Kidney epithelial cell (primary cell): ENCODE data around the gene PRKG1. TPM values are rescaled to one million over a fixed set of nuclear protein-coding genes. Genes with fewer than 3 reads are reported as not detected.

Source experiments
- DNase-seq: peaks from one replicate; pipeline ENCODE4 v3.0.0-alpha.2; 2010; ENCODE audit warnings: low read depth
- H3K27me3 ChIP-seq: 2 replicates; pipeline ENCODE4 v1.6.0; 2011; ENCODE audit warnings: low read length; ENCODE audit not compliant: control insufficient read depth, insufficient read depth
- H3K36me3 ChIP-seq: 2 replicates; pipeline ENCODE4 v1.5.1; 2011; ENCODE audit warnings: low read length; ENCODE audit not compliant: control insufficient read depth, insufficient read depth
- H3K4me3 ChIP-seq: 2 replicates; pipeline ENCODE4 v1.5.1; 2011; ENCODE audit warnings: low read depth, mild to moderate bottlenecking, control low read depth, low read length
- CTCF ChIP-seq: IDR thresholded peaks from 2 replicates; pipeline ENCODE4 v1.5.1; 2011; ENCODE audit warnings: mild to moderate bottlenecking, moderate library complexity, low read length, control low read depth, inconsistent platforms; ENCODE audit not compliant: insufficient read depth, poor library complexity, severe bottlenecking
- total RNA-seq: library from RNA; depleted of rRNA; stranded (reverse); fragments of >200 nt; gene quantifications from 2 replicates; pipeline ENCODE4 v1.2.3, GENCODE V29; 2015

The PRKG1 gene
- total RNA-seq, 1 donor from 2014 or later, result 1.3 TPM

GRCh38 chr10:51802030-51802429 is 727.7 kb downstream of the PRKG1 start:
- Histone ChIP-seq H3K4me3 (no peak overlapping the region), H3K27me3 (no peaks in the 10 kb centered on the region), H3K36me3 (no peaks in the 10 kb centered on the region)
- no peak for TF ChIP-seq CTCF
- DNase-seq, result no peak

- Histone ChIP-seq H3K36me3 (no peaks in the 10 kb centered on the region), H3K4me3 (no peak overlapping the region), H3K27me3 (no peaks in the 10 kb centered on the region)
- no peak for TF ChIP-seq CTCF
- no peak for DNase-seq
Observed at GRCh38 chr10:51804866-51805265, 730.6 kb downstream of the PRKG1 start.

- no peak for TF ChIP-seq CTCF
- H3K36me3 ChIP-seq, result no peaks in the 10 kb centered on the region
- no peaks in the 10 kb centered on the region for H3K27me3 ChIP-seq
- no peak for DNase-seq
- H3K4me3 ChIP-seq, result no peak overlapping the region
Observed at GRCh38 chr10:51806079-51806835, 732.0 kb downstream of the PRKG1 start.

- Histone ChIP-seq H3K4me3 (no peak overlapping the region), H3K36me3 (no peaks in the 10 kb centered on the region), H3K27me3 (no peaks in the 10 kb centered on the region)
- TF ChIP-seq CTCF, result no peak
- DNase-seq, result no peak
Observed at GRCh38 chr10:51808187-51808586, 733.9 kb downstream of the PRKG1 start.

GRCh38 chr10:51815723-51816122 is 741.4 kb downstream of the PRKG1 start:
- no peak for DNase-seq
- Histone ChIP-seq H3K27me3 (no peaks in the 10 kb centered on the region), H3K36me3 (no peaks in the 10 kb centered on the region), H3K4me3 (no peak overlapping the region)
- TF ChIP-seq CTCF, result no peak

GRCh38 chr10:51821045-51821444 is 746.8 kb downstream of the PRKG1 start:
- no peak overlapping the region for H3K4me3 ChIP-seq
- H3K27me3 ChIP-seq, result no peaks in the 10 kb centered on the region
- H3K36me3 ChIP-seq, result no peaks in the 10 kb centered on the region
- TF ChIP-seq CTCF, result no peak
- DNase-seq, result no peak
